Right lobe of liver (tissue), 4 donors: ENCODE results near the gene GP1BB.

Source experiments
- POLR2A ChIP-seq: fragments of 450-650 bp; IDR thresholded peaks from one replicate; pipeline ENCODE4 v1.6.1; 2017; ENCODE audit warnings: antibody characterized with exemption, mild to moderate bottlenecking
- TF ChIP-seq, protein P1 (sequence below), 4 donors: fragments of 200-600 bp in 3 of 4; fragments of 450-650 bp in 1 of 4; IDR thresholded peaks; one replicate each; pipeline versions ENCODE4 v1.5.1 to v1.8.0; 2016 to 2022; ENCODE audit warnings: antibody characterized with exemption in 4 of 4, mild to moderate bottlenecking in 2 of 4
- donor health status: DM: no; HTN: no; CAD: no.
- donor health status: DM: no; HTN: no; CAD: no.
- donor health status: DM: no; HTN: yes; CAD: no.

DNA sequence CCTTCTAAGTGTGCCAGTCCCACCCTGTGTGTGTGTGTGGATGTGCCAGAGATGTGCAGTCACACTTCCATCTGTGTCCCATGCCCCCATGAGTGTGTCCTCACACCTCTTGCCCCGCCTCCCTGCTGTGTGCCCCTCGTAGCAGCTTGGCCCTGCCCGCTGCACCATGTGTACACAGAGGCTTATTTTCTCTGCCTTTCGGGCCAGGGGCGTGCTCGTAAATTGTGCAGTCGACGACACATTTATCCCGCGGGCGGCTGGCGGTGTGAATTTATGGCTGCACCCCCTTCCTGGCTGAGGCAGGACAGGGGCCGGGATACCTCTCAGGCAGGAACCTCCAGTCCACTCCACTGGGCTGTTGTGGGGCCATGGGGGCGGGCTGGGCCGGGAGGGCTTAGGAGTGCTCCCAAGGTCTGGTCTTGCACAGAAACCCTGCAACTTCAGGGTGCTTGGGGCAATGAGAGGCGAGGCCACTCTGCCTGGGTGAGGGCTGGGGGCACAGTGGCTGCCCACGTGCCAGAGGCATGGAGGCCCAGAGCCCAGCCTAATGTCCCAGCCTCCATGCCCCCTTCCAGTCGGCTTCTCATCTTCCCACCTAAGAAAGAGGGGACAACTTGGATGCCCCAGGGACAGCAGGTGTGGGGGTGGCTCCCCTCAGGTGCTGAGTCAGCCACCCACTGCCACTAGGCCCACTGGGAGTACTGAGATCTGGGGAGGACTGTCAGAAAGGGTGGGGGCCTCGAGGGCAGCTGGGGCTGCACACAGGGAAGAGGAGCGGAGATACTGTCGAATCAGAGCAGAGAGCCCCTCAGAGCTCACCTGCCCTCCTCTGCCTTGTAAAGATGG, 12.5 kb downstream of the GP1BB start:
- TF ChIP-seq, protein P1, sequence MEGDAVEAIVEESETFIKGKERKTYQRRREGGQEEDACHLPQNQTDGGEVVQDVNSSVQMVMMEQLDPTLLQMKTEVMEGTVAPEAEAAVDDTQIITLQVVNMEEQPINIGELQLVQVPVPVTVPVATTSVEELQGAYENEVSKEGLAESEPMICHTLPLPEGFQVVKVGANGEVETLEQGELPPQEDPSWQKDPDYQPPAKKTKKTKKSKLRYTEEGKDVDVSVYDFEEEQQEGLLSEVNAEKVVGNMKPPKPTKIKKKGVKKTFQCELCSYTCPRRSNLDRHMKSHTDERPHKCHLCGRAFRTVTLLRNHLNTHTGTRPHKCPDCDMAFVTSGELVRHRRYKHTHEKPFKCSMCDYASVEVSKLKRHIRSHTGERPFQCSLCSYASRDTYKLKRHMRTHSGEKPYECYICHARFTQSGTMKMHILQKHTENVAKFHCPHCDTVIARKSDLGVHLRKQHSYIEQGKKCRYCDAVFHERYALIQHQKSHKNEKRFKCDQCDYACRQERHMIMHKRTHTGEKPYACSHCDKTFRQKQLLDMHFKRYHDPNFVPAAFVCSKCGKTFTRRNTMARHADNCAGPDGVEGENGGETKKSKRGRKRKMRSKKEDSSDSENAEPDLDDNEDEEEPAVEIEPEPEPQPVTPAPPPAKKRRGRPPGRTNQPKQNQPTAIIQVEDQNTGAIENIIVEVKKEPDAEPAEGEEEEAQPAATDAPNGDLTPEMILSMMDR (IDR thresholded peaks at IDR 0.05), result no peak
- no peak for TF ChIP-seq POLR2A
